HuH-7.5 (cell line): ENCODE data around the gene HLA-DMA.

ENCODE experiments used
- DNase-seq: peaks from one replicate; pipeline ENCODE4 v3.0.0; 2011; ENCODE audit warnings: low spot score

Gene HLA-DMA

DNA sequence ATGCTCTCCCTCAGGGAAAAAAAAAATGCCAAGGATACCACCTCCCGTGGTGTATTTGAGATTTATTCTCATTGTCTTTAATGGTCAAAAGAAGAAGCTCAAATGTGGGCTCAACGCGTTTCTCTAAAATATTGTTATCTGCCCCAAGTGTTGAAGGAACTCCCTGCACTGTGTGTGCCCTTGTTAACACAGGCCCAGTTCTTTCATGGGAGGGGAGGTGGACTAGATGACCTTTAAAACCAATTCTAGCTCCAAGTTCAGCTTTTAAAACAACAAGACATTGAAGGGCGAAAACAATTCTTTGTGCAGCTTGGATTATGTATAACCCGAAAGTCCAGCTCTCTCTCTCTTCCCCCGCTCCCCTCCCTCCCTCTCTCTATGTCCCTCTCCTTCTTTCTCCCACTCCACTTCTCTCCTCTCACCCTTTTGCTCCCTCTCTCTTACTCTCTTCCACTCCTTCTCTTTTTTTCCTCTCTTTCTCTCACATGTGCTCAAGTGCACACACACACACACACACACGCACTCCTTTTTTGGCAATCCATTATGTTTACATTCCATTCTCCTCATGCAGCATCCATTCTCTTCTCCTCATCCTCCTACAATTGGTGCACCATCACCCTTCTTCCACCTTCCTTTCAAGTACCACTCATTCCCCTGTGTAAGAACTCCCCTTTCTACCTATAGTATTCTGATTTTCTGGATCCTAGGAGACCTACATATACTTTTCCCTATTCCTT is 20.6 kb downstream of the HLA-DMA start:
- no peak for DNase-seq

DNA sequence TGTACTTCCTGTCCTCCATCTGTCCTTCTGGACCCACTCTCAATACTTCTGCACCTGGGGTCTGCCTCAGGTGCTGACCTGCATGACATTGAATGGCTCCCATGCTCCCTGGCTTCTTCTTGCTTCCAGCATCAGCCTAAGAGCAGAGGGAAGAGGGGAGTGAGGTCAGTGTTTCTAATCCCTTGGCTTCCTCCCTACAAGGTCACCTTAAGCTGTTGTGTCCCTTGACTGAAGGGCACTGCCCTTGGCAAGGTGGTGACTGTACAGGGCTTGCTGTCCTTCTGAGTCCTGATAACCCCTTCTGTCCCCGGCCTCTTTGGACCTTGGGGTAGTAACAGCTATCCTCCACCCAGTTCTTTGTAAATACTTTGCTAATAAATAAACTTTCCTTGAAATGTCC is 21.7 kb downstream of the HLA-DMA start:
- DNase-seq: no peak

DNA sequence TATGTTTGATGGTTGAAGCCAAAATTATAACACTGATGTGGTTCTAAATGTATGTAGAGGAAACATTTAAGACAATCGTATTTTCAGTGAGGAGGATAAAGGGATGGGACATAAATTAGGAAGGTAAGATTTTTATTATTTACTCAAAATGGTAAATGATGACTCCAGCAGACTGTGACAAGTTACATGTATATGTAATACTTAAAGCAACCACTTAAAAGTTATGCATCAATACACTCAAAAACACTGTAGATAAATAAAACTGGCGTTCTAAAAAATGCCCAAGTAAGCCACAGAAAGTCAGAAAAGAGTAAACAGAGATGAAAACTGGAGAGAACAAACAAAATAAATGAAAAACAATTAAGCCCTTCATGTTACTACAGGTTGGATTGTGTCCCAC is 30.8 kb downstream of the HLA-DMA start:
- no peak for DNase-seq

DNA sequence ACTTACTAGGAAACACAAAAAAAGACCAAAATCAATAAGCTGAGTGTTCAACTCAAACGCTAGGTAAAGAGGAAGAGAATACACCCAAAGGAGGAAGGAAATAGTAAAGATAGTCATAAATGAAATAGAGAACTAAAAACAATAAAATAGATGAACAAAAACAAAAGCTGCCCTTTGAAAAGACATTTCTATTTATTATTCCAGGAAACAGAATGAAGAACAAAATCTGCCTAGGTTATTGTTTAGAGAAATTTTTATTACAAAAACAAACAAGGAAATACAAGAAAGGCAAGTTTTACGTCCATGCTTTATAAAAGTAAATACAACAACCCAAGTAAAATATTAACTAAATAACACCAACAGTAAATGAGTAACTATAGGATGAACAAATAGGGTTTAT is 32.2 kb downstream of the HLA-DMA start:
- DNase-seq: no peak

DNA sequence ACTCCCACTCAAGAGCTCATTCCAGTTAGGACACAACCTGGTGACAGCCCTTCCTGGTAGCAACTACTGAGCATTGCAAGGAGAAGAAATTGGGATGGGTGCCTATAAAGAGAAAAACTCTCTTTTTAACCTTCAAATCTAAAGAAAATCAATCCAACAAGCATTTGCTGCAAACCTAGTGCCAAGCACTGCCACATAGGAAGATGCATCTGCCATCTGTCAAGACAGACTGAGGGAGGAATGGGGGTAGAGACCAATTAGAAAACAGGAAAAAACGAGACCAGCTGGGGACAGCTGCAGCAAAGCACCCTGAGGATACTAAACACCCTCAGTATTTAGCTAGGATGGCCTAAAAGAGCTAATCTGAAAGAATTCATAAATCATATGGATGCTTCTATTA is 39.9 kb downstream of the HLA-DMA start:
- DNase-seq: no peak

DNA sequence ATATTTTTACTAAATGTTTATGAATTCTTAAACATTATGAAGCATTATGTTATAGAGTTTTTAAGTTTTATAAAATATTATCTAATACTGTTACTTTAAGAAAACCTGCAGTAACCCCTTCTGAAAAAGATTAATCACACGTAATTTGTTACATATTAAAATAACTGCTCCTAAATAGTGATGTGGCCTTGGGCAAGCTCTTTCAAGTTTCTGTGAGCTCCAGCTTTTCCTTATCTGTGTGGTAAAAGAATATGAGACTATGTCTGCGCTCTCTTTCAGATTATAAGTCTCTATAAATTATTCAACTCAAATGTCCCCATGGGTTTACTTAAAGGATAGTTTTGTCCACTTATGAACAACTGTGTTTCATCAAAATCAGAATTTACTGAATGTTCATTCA is 44.0 kb downstream of the HLA-DMA start:
- DNase-seq: no peak

DNA sequence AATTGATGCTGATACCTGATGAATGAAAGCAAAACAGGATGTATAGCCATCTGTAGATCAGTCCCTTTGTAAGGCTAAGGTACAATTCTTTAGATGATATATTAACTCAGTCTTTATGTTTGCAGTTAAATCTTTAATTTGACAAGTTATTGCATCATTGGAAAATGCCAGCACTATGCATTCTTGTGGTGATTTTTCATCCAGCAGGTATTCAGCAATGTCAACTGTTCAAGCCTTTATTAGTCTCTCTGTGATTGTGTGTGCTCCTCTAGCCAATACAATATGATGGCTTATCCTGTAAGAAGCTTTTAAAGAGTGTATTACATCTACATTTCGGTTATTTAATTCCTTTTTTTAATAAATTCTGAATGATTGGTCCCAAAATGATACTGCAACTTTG is 46.4 kb downstream of the HLA-DMA start:
- DNase-seq: no peak

DNA sequence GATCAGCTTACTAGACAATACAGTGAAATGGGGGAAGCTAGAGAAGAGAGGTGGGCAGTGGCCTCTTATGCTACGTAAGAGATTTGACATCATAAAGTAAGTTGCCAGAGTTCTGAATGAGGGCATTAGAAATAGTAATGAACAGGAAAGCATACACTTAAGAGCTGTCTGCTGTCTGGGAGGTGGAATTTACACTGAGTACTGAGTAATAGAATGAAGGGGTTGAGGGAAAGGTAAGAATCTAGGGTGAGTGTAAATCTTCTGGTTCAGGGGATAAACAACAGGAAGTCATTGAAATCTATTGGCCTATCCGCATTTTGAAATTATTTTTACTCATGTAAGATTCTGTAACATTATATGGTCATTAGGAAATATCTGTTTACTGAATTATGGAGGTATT is 47.8 kb downstream of the HLA-DMA start:
- DNase-seq: no peak

DNA sequence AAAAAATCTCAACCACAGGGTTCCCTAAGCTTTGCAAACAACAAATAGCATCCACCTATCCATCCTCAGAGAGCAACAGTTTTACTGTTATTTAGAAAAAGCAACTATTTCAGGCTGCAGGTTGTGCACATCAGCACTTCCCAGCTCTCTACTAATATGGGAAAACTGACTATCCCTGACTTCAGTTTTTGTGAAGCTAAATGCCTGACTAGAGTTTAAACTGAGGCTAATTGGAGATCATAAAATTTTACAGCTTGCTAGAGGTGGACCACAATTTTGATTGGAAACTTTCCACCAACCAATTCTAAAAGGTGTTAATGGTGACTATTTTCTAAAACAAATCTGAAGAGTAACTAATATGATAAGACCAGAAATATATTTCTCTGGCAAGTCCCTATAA is 48.9 kb downstream of the HLA-DMA start:
- no peak for DNase-seq
